CD14-positive monocyte (primary cell): ENCODE results near the gene PPP1R9B. TPM values are rescaled to one million over a fixed set of nuclear protein-coding genes. Genes with fewer than 3 reads are reported as not detected.

Source experiments
- DNase-seq, 3 donors: peaks; one replicate each; pipeline ENCODE4 v3.0.0-alpha.2; 2011 to 2022
- H2AFZ ChIP-seq: 2 replicates; pipeline ENCODE4 v1.6.0; 2012; ENCODE audit warnings: mild to moderate bottlenecking, low read depth, low read length, inconsistent platforms; ENCODE audit not compliant: insufficient read depth, poor library complexity, severe bottlenecking
- H3K27ac ChIP-seq, 2 donors: 1 replicate in 1 of 2; 2 replicates in 1 of 2; pipeline ENCODE4 v1.5.1; 2012 to 2013; ENCODE audit warnings: low read length in 2 of 2, control low read depth in 1 of 2, inconsistent platforms in 1 of 2, low read depth in 1 of 2, mild to moderate bottlenecking in 1 of 2
- H3K27me3 ChIP-seq, 2 donors: one replicate each; pipeline versions ENCODE4 v1.6.0 to v1.6.1; 2011 to 2013; ENCODE audit warnings: low read length in 2 of 2; ENCODE audit not compliant: control insufficient read depth in 2 of 2, insufficient read depth in 2 of 2
- H3K36me3 ChIP-seq, 2 donors: replicated peaks in 1 of 2; 1 replicate in 1 of 2; 2 replicates in 1 of 2; pipeline versions ENCODE4 v1.5.1 to v1.6.1; 2012 to 2013; ENCODE audit warnings: low read length in 2 of 2, control low read depth in 1 of 2, inconsistent platforms in 1 of 2, mild to moderate bottlenecking in 1 of 2; ENCODE audit not compliant: insufficient read depth in 2 of 2, control insufficient read depth in 1 of 2
- H3K4me1 ChIP-seq, 2 donors: 1 replicate in 1 of 2; 2 replicates in 1 of 2; pipeline versions ENCODE4 v1.5.1 to v1.6.1; 2012 to 2013; ENCODE audit warnings: low read length in 2 of 2, control low read depth in 1 of 2, inconsistent platforms in 1 of 2, mild to moderate bottlenecking in 1 of 2, moderate library complexity in 1 of 2; ENCODE audit not compliant: insufficient read depth in 2 of 2, control insufficient read depth in 1 of 2
- H3K4me2 ChIP-seq: replicated peaks from 2 replicates; pipeline ENCODE3; 2012; ENCODE audit warnings: low read length, moderate library complexity, mild to moderate bottlenecking; ENCODE audit not compliant: poor library complexity, severe bottlenecking; ENCODE audit errors: extremely low read depth
- H3K4me3 ChIP-seq, 3 experiments: fragments of 200-600 bp in 1 of 3; sonication (generic) in 1 of 3; replicated peaks in 1 of 3; 1 replicate in 2 of 3; 2 replicates in 1 of 3; pipeline ENCODE4 v1.5.1; 2011 to 2013; ENCODE audit warnings: low read length in 3 of 3, mild to moderate bottlenecking in 3 of 3, control low read depth in 2 of 3, low read depth in 2 of 3, inconsistent platforms in 1 of 3, moderate library complexity in 1 of 3
- H3K79me2 ChIP-seq: 2 replicates; pipeline ENCODE4 v1.6.0; 2012; ENCODE audit warnings: mild to moderate bottlenecking, control low read depth, inconsistent platforms, low read length, moderate library complexity; ENCODE audit not compliant: insufficient read depth
- H3K9ac ChIP-seq: 2 replicates; pipeline ENCODE4 v1.6.0; 2017; ENCODE audit warnings: low read length, mild to moderate bottlenecking; ENCODE audit not compliant: insufficient read depth, poor library complexity, severe bottlenecking
- H3K9me3 ChIP-seq, 2 donors: replicated peaks in 1 of 2; 1 replicate in 1 of 2; 2 replicates in 1 of 2; pipeline versions ENCODE4 v1.5.1 to v1.6.1; 2012 to 2013; ENCODE audit warnings: low read length in 2 of 2, control low read depth in 1 of 2; ENCODE audit not compliant: control insufficient read depth in 1 of 2, insufficient read depth in 1 of 2
- H4K20me1 ChIP-seq: 2 replicates; pipeline ENCODE4 v1.6.0; 2012; ENCODE audit warnings: mild to moderate bottlenecking, low read length, control low read depth, moderate library complexity; ENCODE audit not compliant: insufficient read depth
- H3K27ac Mint-ChIP-seq, 7 donors: one replicate each; pipeline ENCODE4 v1.8.0; 2020; ENCODE audit warnings: mild to moderate bottlenecking in 7 of 7, mixed read lengths in 7 of 7, moderate library complexity in 6 of 7, inconsistent platforms in 2 of 7
- H3K27me3 Mint-ChIP-seq, 3 donors: one replicate each; pipeline ENCODE4 v1.8.0; 2021 to 2022; ENCODE audit warnings: low read depth in 3 of 3, mild to moderate bottlenecking in 3 of 3, mixed read lengths in 3 of 3, moderate library complexity in 3 of 3, inconsistent platforms in 1 of 3
- H3K36me3 Mint-ChIP-seq, 2 donors: one replicate each; pipeline ENCODE4 v1.8.0; 2020; ENCODE audit warnings: mixed read lengths in 2 of 2, inconsistent platforms in 1 of 2, mild to moderate bottlenecking in 1 of 2
- H3K4me1 Mint-ChIP-seq: one replicate; pipeline ENCODE4 v1.8.0; 2020; ENCODE audit warnings: mild to moderate bottlenecking, mixed read lengths
- H3K4me3 Mint-ChIP-seq, 2 donors: one replicate each; pipeline ENCODE4 v1.8.0; 2020; ENCODE audit warnings: mild to moderate bottlenecking in 2 of 2, mixed read lengths in 2 of 2, moderate library complexity in 1 of 2
- H3K9me3 Mint-ChIP-seq, 7 donors: one replicate each; pipeline ENCODE4 v1.8.0; 2020 to 2022; ENCODE audit warnings: mixed read lengths in 7 of 7, mild to moderate bottlenecking in 6 of 7, moderate library complexity in 6 of 7, inconsistent platforms in 2 of 7
- CTCF ChIP-seq: fragments of 200-600 bp; IDR thresholded peaks from one replicate; pipeline ENCODE4 v1.8.0; 2022; ENCODE audit warnings: antibody characterized with exemption, mild to moderate bottlenecking
- WGBS: methylation state at CpG from one replicate; pipeline ENCODE4 v1.1.5; 2013; ENCODE audit warnings: missing lambda C conversion rate; ENCODE audit not compliant: insufficient coverage; 5-methylcytosine and 5-hydroxymethylcytosine counted together
- intact Hi-C, 2 donors: fragments of 100-400 bp; cut with micrococcal nuclease; formaldehyde crosslinking; loops; one replicate each; pipeline versions ENCODE4 v1.15.0 to v1.15.1; 2023
- polyA plus RNA-seq, 3 donors: library from polyadenylated mRNA; depleted of rRNA in 1 of 3; unstranded in 2 of 3; stranded (reverse) in 1 of 3; fragments of 300-500 nt in 2 of 3; fragments of >200 nt in 1 of 3; fragmentation: Illumina TruSeq in 2 of 3; gene quantifications; 1 replicate in 2 of 3; 2 replicates in 1 of 3; pipeline ENCODE4 v1.2.3, GENCODE V29; 2012 to 2021

The PPP1R9B gene
- polyA plus RNA-seq, 3 donors: 0.61 to 86.9 (median 1.3) TPM

- H3K4me2 ChIP-seq: peak overlapping the region; percentile 21
- H3K4me1 Mint-ChIP-seq: peaks cover 74% of the 10 kb centered on the region
- H3K27me3 Mint-ChIP-seq: peaks cover 0 to 1% (median 0%) of the 10 kb centered on the region in 3 donors
- H3K27me3 ChIP-seq: no peaks in the 10 kb centered on the region
- peaks cover 0 to 5% (median 1%) of the 10 kb centered on the region in 7 donors for H3K9me3 Mint-ChIP-seq
- 47% methylated on average over 6 of the region's 8 CpGs for WGBS
- no peak overlapping the region for H3K9ac ChIP-seq
- peaks cover 64 to 73% of the 10 kb centered on the region in 2 donors for H3K4me1 ChIP-seq
- TF ChIP-seq CTCF: no peak
- H4K20me1 ChIP-seq: peaks cover 100% of the 10 kb centered on the region
- H3K36me3 ChIP-seq: peaks cover 86 to 100% of the 10 kb centered on the region in 2 donors
- no peak overlapping the region for H2AFZ ChIP-seq
- peak overlapping the region in 1 of 2 donors; percentile 27 for H3K4me3 Mint-ChIP-seq
- peak overlapping the region in 1 of 3 experiments; percentile 7 for H3K4me3 ChIP-seq
- peaks cover 81% of the 10 kb centered on the region for H3K79me2 ChIP-seq
- H3K27ac ChIP-seq: peak overlapping the region; percentile 1 to 57
- intact Hi-C loops: no loop called here
- H3K27ac Mint-ChIP-seq: peak overlapping the region in 5 of 7 donors; percentile 30 to 87 (median 50)
- H3K9me3 ChIP-seq: no peaks in the 10 kb centered on the region
- peaks cover 95 to 98% of the 10 kb centered on the region in 2 donors for H3K36me3 Mint-ChIP-seq
- DNase-seq: no peak
Measured at GRCh38 chr17:50141745-50142110, 8.7 kb downstream of the PPP1R9B start.

- Histone ChIP-seq H3K36me3 (peaks cover 92 to 100% of the 10 kb centered on the region in 2 donors), H3K9me3 (no peaks in the 10 kb centered on the region), H3K9ac (no peak overlapping the region), H3K4me3 (peak overlapping the region in 1 of 3 experiments; percentile 59), H3K27me3 (no peaks in the 10 kb centered on the region), H3K79me2 (peaks cover 76% of the 10 kb centered on the region), H3K27ac (peak overlapping the region; percentile 7 to 57), H3K4me1 (peaks cover 58 to 67% of the 10 kb centered on the region in 2 donors), H4K20me1 (peaks cover 100% of the 10 kb centered on the region), H2AFZ (no peak overlapping the region), H3K4me2 (peak overlapping the region; percentile 67)
- peaks cover 0 to 5% (median 1%) of the 10 kb centered on the region in 7 donors for H3K9me3 Mint-ChIP-seq
- intact Hi-C loops: no loop called here
- peak overlapping the region in 1 of 2 donors; percentile 64 for H3K4me3 Mint-ChIP-seq
- no peak for DNase-seq
- H3K4me1 Mint-ChIP-seq: peaks cover 71% of the 10 kb centered on the region
- no peak for TF ChIP-seq CTCF
- H3K36me3 Mint-ChIP-seq: peaks cover 96 to 100% of the 10 kb centered on the region in 2 donors
- H3K27ac Mint-ChIP-seq: peak overlapping the region in 6 of 7 donors; percentile 3 to 88 (median 64)
- peaks cover 0 to 1% (median 0%) of the 10 kb centered on the region in 3 donors for H3K27me3 Mint-ChIP-seq
- WGBS: 78% methylated on average over 7 of the region's 16 CpGs
Measured at GRCh38 chr17:50141026-50141744, 9.3 kb downstream of the PPP1R9B start.
